ENCODE data around the gene RAB22A. TPM values are rescaled to one million over a fixed set of nuclear protein-coding genes. Genes with fewer than 3 reads are reported as not detected.
"Not testable (repeated sequence)": the region's sequence is repeated elsewhere in the genome, so short reads cannot be mapped to it uniquely, and the experiment has no call there.

The RAB22A gene
- total and polyA plus RNA-seq, 2 donors from 2014 or later, result 7.0 to 20.7 TPM

- no peak overlapping the region for H3K4me3 ChIP-seq (ENCODE audit: low read length in 3 of 3)
- FAIRE-seq, result no peak
- no peak overlapping the region for H3K27ac ChIP-seq (ENCODE audit: low read depth in 2 of 2, low read length in 2 of 2)
- TF ChIP-seq CTCF (IDR thresholded peaks at IDR 0.05; ENCODE audit: borderline replicate concordance, extremely low read depth, insufficient read depth), result no peak
- no peaks in the 10 kb centered on the region for H3K9me3 ChIP-seq (ENCODE audit: control insufficient read depth in 2 of 3, insufficient read depth in 1 of 3, low read length in 3 of 3)
- intact Hi-C loops (cut with DNase I), result no loop called here
- DNase-seq, result no peak
- no peaks in the 10 kb centered on the region for H3K27me3 ChIP-seq (ENCODE audit: control insufficient read depth, insufficient read depth, low read length)
- no peaks in the 10 kb centered on the region for H3K36me3 ChIP-seq (ENCODE audit: control insufficient read depth in 2 of 3, insufficient read depth in 3 of 3, low read length in 3 of 3)
- H3K9ac ChIP-seq (ENCODE audit: low read length in 3 of 3), result no peak overlapping the region
- H3K4me1 ChIP-seq (ENCODE audit: control insufficient read depth in 2 of 3, insufficient read depth in 2 of 3, low read depth in 1 of 3, low read length in 3 of 3), result peaks cover 0 to 17% (median 4%) of the 10 kb centered on the region in 3 donors
These were observed 98.5 kb downstream of the RAB22A start for GRCh38 chr20:58407966-58408557.

- Histone ChIP-seq H3K27ac (ENCODE audit: low read depth in 2 of 2, low read length in 2 of 2) (no peak overlapping the region), H3K4me3 (ENCODE audit: low read length in 3 of 3) (no peak overlapping the region), H3K4me1 (ENCODE audit: control insufficient read depth in 2 of 3, insufficient read depth in 2 of 3, low read depth in 1 of 3, low read length in 3 of 3) (peaks cover 0 to 17% (median 1%) of the 10 kb centered on the region in 3 donors), H3K9ac (ENCODE audit: low read length in 3 of 3) (no peak overlapping the region), H3K9me3 (ENCODE audit: control insufficient read depth in 2 of 3, insufficient read depth in 1 of 3, low read length in 3 of 3) (no peaks in the 10 kb centered on the region), H3K36me3 (ENCODE audit: control insufficient read depth in 2 of 3, insufficient read depth in 3 of 3, low read length in 3 of 3) (no peaks in the 10 kb centered on the region), H3K27me3 (ENCODE audit: control insufficient read depth, insufficient read depth, low read length) (no peaks in the 10 kb centered on the region)
- TF ChIP-seq CTCF (IDR thresholded peaks at IDR 0.05; ENCODE audit: borderline replicate concordance, extremely low read depth, insufficient read depth), result no peak
- DNase-seq (no peak), FAIRE-seq (no peak)
- intact Hi-C loops (cut with DNase I), result no loop called here
These were observed 99.2 kb downstream of the RAB22A start for GRCh38 chr20:58408603-58409246.

GRCh38 chr20:58414216-58414615 lies 104.7 kb downstream of the RAB22A start:
- FAIRE-seq; H3K36me3 ChIP-seq (ENCODE audit: control insufficient read depth in 2 of 3, insufficient read depth in 3 of 3, low read length in 3 of 3): not testable (repeated sequence)

GRCh38 chr20:58414786-58415185 lies 105.3 kb downstream of the RAB22A start:
- H3K4me3 ChIP-seq (ENCODE audit: low read length in 3 of 3); H3K9me3 ChIP-seq (ENCODE audit: control insufficient read depth in 2 of 3, insufficient read depth in 1 of 3, low read length in 3 of 3); H3K27ac ChIP-seq (ENCODE audit: low read depth in 2 of 2, low read length in 2 of 2); H3K27me3 ChIP-seq (ENCODE audit: control insufficient read depth, insufficient read depth, low read length); intact Hi-C loops (cut with DNase I); H3K9ac ChIP-seq (ENCODE audit: low read length in 3 of 3); DNase-seq; H3K4me1 ChIP-seq (ENCODE audit: control insufficient read depth in 2 of 3, insufficient read depth in 2 of 3, low read depth in 1 of 3, low read length in 3 of 3); FAIRE-seq; H3K36me3 ChIP-seq (ENCODE audit: control insufficient read depth in 2 of 3, insufficient read depth in 3 of 3, low read length in 3 of 3): not testable (repeated sequence)

More at GRCh38 chr20:58414216-58414615, 104.7 kb downstream of the RAB22A start:
- H3K9ac ChIP-seq (ENCODE audit: low read length in 3 of 3); H3K27ac ChIP-seq (ENCODE audit: low read depth in 2 of 2, low read length in 2 of 2); intact Hi-C loops (cut with DNase I); H3K27me3 ChIP-seq (ENCODE audit: control insufficient read depth, insufficient read depth, low read length); H3K4me1 ChIP-seq (ENCODE audit: control insufficient read depth in 2 of 3, insufficient read depth in 2 of 3, low read depth in 1 of 3, low read length in 3 of 3); H3K4me3 ChIP-seq (ENCODE audit: low read length in 3 of 3); H3K9me3 ChIP-seq (ENCODE audit: control insufficient read depth in 2 of 3, insufficient read depth in 1 of 3, low read length in 3 of 3): not testable (repeated sequence)
- peak in 1 of 5 donors; percentile 62 for DNase-seq
